Activated CD4-positive, alpha-beta T cell treated with anti-CD3 and anti-CD28 coated beads, Interleukin-2, amount 50 U/mL, for 24 hours (primary cell): ENCODE measurements around the gene TANGO2.

ENCODE experiments used
- DNase-seq, 2 donors: peaks; one replicate each; pipeline ENCODE4 v3.0.0-alpha.2; 2020; ENCODE audit warnings: low read depth in 1 of 2, low spot score in 1 of 2

TANGO2 gene

DNA sequence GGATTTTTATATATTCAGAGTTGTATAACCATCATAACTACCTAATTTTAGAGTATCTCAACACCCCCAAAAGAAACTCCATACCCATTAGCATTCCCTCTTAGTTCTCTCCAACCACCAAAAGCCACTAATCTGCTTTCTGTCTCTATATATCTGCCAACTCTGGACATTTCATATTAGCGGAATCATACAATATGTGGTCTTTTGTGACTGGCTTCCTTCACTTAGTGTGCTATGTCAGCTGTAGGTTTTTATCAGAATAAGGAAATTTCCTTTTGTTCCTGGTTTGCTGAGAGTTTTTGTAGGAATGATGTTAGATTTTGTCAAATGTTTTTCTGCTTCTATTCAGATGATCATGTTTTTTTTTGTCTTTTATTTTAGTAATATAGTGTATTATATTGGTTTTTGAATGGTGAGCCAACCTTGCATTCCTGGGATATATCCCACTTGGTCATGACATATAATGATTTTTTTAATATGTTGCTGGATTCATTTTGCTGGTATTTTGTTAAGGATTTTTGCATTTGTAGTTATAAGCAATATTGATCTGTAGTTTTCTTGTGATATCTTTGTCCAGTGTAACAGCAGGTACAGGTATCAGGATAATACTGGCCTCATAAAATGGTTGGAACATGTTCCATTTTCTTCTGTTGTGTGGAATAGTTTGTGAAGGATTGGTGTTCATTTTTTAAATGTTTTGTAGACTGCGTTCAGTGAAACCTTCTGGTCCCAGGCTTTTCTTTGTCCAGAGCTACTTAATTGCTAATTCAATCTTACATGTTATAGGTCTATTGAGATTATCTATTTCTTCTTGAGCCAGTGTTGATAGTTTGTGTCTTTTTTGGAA is 75.9 kb downstream of the TANGO2 start:
- no peak for DNase-seq

DNA sequence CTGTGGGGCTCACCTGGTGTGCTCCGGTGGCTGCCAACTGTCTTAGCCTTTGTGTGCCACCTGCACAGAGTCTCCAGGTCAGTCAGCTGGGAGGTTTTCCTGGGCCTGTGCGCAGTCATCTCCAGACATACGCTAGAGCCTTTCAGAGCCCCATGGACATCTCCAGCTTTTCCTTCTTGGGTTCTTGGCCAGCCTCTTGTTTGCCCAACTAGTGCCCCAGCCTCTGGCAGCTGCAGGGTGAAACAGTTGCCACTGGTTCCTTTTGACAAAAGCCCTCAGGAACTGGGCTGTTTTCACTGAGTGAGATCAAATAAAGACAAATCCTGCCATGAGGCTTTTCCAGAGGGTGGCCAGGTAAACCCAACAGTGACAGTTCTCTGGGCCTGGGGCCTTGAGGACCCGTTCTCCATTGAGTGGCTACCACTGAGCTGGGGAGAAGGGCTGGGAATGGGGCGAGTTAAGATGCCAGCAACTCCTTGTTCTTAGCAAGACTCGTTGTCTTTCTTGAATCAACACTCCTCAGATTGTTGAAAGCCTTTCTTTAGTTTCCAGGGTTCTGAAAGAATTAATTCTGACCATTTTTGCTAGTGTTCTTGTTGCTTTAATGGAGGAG is 78.3 kb downstream of the TANGO2 start:
- no peak for DNase-seq

DNA sequence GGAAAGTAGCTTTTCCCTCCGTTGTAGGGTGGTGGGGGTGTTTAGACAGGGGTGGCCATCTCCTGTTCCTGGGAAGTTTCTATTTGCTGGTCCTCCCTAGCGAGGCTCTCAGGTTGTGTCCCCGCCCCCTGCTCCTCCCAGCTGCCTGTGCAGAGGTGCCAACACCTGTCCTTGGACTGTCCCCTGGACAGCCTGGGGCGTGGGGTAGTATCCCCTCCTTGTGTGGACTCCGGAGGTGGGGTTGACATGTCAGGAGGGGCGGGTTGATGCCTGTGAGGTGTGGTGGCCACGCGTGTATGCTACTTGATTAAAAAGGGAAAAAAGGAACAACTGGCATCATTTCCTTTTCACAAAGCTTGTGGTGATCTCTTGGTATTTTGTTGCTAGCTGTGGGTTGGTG is 80.7 kb downstream of the TANGO2 start:
- DNase-seq = no peak

DNA sequence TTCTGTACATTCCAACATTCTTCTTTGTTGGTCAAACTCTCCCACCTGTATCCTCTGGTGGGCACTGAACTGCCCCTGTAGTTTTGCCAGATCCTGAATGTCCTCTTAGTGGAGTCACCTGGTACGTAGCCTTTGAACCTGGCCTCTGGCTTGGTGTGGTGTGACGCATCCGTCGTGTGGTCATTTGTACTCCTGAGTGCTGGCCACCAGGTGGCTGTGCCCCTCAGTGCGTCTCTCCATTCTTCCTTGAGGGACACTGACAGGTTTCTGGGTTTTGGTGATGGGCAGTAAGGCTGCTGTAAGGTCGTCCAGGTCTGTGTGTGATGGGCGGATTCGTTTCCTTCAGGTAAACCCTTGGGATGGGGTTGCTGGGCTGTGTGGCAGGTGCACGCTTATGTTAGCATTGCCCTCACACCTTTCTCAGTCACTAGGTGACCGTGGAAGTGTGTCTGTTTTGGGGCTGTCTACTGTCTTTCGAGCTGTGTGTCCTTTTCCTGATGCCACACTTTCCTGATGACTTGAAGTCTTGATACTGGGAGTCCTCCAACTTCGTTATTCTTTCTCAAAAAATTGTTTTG is 81.4 kb downstream of the TANGO2 start:
- DNase-seq = no peak

DNA sequence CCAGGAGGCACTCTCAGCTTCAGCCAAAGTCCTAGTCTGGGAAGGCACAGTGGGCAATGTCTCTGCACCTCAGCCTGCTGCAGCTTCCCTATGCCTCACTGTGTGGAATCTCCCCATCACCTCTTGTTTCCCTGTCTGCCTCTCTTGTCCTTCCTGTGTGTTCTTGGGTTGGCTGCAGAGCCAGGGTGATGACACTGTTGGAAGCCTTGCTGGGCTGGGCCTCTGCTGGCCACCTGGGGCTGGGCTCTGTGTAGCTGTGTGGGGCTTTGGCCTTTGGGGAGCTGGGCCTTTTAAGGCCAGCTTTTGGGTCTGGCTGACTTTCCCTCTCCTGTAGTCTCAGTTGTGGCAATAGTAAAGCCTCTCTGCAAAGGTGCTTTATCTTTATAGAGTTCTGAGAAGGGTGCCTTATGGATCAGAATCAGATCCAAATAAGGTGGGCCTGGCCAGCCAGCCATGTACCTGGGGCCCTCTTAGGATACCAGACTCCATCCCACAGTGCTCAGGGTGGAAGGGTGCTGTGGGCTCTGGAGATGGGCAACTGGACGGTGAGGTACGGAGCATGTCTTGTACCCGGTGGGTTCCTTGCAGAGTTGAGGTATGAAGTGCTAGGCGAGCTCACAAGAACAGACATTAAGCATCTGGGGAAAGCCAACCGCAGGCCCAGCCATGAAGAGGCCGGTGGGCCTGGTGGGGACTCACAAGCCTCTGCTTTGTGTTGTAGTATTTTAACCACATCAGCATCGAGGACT is 84.7 kb downstream of the TANGO2 start:
- DNase-seq = no peak

DNA sequence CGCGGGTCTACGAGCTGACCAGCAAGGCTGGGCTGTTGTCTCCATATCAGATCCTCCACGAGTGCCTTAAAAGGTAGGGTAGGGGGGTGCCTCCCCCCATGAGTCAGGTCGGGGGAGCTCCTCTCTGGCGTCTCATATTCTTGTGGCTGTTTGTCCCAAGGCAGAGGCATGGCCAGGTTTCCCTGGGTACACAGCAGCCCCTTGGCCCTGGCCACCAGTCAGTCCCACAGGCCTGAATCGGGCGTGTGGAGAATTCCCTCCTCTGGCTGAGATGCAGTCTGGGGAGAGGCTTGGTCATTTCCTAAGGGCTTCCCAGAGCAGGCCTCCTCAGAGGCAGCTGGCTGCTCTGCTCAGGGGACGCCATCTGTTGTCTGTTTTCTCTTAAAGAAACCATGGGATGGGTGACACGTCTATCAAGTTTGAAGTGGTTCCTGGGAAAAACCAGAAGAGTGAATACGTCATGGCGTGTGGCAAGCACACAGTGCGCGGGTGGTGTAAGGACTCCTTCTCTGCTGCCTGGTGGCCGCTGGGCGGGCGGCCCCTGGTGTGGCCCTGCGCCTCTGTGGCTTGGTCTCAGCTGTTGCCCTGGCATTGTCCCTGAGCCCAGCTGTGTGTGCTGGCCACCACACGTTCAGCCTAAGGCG is 85.4 kb downstream of the TANGO2 start:
- DNase-seq = no peak

DNA sequence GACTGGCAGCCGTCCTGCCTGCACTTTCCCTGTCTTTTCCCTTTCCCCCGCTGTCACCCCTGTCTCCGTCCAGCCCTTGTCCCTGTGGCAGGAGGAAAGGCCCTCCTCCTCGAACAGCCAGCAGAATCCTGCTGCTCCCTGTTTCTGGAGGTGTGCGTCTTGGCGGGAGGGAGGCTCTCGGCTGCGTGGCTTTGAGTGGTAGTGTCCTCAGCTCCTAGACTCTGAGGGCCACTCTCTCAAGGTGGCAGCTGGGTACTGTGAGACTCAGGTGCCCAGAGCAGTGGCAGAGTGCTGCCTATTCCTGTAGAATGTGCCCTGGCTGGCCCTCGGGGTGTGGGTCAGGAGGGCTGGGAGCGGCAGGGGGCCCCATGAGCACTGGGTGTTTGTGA is 85.9 kb downstream of the TANGO2 start:
- DNase-seq = no peak

DNA sequence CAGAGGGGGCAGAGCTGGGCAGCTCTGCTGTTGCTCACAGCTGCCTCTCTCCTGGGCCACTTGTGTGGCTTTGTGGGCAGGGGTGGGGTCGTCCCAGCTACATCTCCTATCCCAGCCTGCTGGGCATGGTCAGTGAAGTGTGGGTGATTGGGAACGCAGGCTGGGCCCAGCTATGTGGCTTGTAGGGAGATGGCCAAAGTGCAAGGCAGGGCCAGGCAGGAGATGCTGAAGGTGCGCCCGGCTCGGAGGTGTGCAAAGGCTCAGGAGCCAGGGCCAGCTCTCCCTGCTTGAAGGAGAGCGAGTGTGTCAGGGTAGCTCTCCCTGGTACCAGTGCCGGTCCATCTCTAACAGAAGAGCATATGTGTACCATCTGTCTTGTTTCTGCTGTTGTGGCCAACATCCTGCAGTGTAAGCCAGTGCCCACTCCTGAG is 86.6 kb downstream of the TANGO2 start:
- DNase-seq = no peak

DNA sequence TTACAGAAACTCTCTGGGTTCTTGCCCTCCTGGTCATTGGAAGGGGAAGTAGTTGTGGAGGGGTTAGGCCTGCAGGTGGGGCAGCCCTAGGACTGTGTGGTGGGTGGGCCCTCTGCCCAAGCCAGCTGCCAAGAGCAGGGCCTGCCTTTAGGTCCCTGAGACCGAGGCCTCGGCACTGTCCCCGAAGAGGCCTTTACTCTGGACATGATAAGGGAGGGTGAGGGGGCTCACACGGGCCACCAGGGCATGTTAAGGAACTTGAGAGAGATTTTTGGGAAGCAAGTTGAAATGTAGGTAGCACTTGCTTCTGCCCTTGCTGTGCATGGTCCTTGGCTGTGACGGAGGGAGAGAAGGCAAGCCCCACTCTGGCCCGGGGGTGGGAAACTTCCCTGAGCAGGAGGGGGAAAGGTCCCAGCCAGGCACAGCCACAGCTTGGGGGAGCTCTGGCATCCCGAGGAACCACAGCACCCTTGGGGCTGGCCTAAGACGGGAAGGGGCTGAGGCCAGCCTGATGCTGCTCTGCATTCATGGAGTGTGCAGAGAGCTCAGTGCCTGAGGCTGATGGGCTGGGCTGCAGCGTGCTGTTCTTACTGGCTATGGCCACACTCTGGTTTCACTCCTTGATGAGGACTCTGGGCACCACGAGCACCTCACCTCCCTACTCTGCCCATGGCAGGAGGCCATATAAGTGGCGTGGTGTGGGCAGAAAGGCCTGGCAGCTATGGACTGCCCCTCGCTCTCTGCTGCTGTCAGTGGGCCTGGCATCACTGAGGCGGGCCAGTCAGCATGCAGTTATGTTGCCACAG is 87.2 kb downstream of the TANGO2 start:
- no peak for DNase-seq

DNA sequence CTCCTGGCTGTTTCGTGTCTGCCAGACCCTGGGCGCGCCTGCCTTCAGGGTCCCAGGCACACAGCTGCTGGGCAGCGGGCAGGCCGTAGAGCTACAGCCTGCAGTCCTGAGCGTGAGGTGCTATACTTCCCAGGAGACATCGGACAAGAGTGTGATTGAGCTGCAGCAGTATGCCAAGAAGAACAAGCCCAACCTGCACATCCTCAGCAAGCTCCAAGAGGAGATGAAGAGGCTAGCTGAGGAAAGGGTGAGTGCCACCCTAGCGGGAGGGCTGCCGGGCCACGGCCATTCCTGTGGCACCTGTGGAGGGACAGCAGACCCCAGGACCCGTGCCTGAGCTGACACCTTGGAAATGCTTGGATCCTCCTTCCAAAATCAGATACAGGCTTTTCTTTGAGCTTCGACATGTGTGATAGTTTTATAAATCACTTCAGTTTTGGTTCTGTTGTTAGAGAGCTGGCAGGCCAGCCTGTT is 87.9 kb downstream of the TANGO2 start:
- DNase-seq = no peak

DNA sequence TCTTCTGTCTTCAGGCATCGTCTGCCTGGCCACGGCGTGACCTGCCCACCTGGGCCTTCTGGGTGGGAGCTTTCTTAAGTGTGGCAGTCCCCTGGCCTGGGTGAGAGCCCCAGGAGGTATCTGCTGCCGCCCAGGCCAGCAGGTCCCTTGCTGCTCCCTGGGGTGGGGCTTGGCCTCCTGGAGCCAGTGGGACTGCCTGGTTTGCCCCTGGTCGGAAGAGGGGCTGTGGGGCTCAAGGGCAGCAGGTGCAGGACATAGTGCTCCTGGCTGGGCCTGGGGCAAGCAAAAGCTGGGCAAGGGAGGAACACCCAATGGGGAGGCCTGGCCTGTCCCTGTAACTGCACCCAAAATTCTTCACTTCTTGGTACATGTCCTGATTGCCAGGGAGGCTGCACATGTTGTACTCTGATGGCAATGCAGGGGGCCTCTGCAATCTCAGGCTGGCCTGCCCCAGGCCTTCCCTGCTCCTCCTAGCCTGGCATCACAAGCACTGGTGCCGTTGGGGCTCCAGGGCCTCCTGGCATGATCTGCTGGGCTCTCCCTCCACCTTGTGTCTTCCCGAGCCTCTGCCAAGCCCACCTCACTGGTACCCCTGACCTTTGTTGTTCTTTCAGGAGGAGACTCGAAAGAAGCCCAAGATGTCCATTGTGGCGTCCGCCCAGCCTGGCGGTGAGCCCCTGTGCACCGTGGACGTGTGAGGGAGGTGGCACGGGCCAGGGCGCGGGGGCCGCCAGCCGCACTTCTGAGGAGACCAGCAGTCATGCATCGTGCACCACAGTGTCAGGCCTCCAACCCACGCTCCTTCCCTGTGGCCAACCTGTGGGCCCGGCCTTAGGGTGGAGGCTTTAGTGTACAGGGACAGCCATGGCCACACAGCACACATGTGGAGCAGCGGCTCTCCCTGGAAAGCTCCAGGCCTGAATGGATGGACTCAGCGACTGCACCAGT is 88.8 kb downstream of the TANGO2 start:
- DNase-seq = no peak

DNA sequence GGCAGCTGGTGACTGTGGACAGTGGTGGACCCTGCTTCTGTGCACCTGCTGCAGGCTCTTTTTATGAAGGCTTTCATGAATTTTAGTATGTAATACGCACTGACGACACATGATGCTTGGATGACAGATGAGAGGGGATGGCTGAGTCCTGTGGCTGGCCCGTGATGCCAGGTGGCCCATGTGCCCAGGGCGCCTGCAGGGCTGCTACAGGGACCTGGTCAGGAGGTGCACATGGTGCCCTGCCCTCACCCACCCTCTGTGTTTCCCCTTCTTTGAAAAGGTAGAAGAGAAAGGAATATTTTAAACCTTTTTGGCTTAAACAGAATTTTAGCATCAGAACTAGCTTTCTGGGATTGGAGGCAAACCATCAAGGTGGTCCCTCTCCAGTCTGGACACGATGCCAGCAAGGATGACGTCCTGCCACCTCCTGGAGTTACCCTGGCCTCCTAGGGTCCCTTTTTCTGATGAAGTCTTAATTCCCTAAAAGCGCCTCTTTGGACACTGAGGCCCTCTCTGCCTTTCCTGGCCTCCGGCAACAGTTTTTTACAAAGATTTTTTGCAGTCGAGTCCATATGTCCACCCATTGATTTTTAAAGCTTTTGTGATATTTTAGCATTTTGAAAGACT is 89.6 kb downstream of the TANGO2 start:
- no peak for DNase-seq

DNA sequence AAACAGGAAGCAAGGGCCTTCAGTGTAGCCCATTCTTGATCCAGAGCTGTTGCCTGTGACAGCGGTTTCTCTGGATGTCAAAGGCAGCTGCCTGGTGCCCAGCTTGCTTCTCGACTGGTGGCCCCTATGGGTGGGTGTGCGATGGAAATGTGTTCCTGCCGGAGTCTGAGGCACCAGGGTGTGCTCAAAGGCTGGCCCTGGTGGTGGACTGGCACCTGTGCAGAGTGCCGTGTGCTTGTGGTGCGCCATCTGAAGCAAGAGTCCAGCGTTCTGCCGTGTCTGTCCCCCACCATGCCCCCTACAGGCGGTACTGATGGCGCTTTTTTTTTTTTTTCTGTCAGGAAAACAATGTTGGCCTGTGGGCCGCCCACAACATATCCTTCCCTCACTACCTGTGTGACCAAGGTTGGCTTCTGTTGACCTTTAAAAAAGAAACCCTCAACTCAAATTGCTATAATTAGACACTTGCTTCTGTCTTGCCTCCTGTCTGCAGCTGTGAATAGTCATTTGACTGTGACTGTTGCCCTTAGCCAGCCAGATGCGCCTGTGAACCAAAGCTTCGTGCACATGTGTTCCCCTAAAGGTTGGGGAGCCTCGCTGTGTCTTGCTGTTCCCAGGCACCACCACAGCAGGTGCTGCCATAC is 90.3 kb downstream of the TANGO2 start:
- no peak for DNase-seq

DNA sequence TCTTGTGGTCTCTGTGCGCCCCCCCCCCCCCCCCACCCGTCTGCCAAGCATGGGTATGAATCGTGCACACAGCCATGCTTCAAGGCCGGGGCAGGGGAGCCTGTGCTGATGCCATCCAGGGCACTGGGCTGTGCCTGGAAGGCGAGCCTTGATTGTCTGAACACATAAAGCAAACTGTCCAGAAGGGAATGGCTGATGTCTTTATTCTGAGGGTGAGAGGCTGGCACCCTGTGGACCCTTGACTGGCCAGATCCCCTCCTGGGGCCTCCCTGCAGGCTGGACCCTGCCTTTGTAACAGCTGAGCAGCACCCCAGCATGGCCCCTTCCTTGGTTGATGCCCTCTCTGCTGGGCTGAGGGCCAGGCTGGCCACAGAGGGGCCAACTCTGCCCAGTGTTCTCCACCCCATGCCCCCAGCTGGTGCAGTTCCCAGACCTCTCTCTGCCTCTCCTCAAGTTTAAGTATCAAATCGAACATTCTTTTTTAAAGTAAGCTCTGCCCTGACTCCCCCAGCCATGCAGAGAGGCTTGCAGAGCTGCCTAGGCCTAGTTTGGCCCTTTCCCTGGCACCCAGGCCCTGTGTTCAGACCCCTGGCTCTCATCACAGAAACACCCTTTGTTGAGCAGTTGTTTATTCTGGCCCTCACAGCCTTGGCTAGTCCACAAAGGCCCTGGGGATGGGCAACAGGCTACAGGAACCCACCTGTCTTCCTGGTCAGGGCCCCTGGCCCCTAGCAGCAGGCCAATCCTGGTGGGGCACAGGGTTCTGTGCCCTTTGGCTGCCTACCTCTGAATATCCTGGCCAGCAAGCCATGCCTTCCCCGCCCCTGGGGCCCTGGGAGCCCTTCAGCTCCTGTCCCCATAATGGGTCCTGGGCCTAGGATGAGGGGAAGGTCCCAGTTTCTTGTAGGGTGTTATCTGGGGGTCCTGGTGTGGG is 91.0 kb downstream of the TANGO2 start:
- no peak for DNase-seq

DNA sequence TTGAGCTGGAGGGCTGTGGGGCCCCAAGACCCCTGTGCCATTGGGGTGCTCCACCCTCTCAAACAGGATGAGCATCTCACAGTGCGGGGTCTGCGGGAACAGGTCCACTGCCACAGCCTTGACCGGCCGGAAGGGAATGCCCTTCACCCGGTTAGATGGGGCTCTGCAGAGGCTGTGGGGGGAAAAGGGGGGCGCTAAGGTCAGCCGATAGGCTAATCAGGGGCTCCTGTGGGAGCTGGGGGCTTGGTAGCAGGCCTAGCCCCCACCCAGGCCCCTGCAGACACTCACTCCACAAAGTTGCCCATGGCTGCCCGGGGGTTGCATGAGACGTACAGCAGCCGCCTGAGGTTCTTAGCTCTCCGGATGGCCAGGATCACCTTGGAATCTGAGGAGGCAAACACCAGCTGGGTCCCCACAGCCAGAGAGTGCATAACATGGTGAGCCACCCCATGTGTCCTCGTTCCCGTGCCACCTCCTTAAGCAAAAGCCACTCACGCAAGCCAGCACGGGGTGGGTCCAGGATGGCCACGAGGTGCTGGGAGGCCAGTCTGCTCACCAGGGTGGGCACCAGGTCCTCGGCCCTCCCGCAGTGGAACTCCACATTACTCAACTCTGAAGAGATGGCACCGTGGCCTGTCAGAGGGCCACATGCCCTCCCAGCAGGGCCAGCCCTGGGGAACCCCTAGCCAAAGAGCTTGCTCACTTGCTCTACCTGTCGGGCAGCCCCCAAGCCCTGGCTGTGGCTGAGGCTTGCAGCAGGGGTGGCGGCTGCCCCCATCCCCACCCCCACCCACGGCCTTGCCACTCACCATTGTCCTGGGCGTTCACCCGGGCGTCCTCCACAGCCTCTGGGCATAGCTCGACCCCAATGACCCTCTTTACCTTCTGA is 92.0 kb downstream of the TANGO2 start:
- no peak for DNase-seq
